Measurements from ENCODE around the gene ANGPT4.
"Not testable (repeated sequence)": the region's sequence is repeated elsewhere in the genome, so short reads cannot be mapped to it uniquely, and the experiment has no call there.

The ANGPT4 gene

GRCh38 chr20:871436-871835 is 44.7 kb downstream of the ANGPT4 start:
- no peak for DNase-seq

GRCh38 chr20:870758-871157 is 45.4 kb downstream of the ANGPT4 start:
- no peak for DNase-seq

GRCh38 chr20:869606-870005 is 46.5 kb downstream of the ANGPT4 start:
- DNase-seq: no peak

GRCh38 chr20:868279-868678 is 47.9 kb downstream of the ANGPT4 start:
- DNase-seq: no peak

GRCh38 chr20:865440-865839 is 50.7 kb downstream of the ANGPT4 start:
- no peak for DNase-seq

- DNase-seq: no peak
Observed at GRCh38 chr20:860891-861290, 55.2 kb downstream of the ANGPT4 start.

GRCh38 chr20:859751-860231 is 56.3 kb downstream of the ANGPT4 start:
- DNase-seq: peak; percentile 62

GRCh38 chr20:858011-858410 is 58.1 kb downstream of the ANGPT4 start:
- DNase-seq: no peak

GRCh38 chr20:856361-856775 is 59.8 kb downstream of the ANGPT4 start:
- peak; percentile 61 for DNase-seq

- DNase-seq: no peak
Observed at GRCh38 chr20:855466-856360, 60.4 kb downstream of the ANGPT4 start.

GRCh38 chr20:854601-855000 is 61.5 kb downstream of the ANGPT4 start:
- DNase-seq: no peak

- no peak for DNase-seq
Observed at GRCh38 chr20:853406-853996, 62.6 kb downstream of the ANGPT4 start.

- not testable (repeated sequence) for DNase-seq
Observed at GRCh38 chr20:848731-849130, 67.4 kb downstream of the ANGPT4 start.

- no peak for DNase-seq
Observed at GRCh38 chr20:848193-848592, 67.9 kb downstream of the ANGPT4 start.

- no peak for DNase-seq
Observed at GRCh38 chr20:846894-847278, 69.2 kb downstream of the ANGPT4 start.

GRCh38 chr20:845941-846893 is 69.9 kb downstream of the ANGPT4 start:
- DNase-seq: no peak

GRCh38 chr20:845226-845868 is 70.8 kb downstream of the ANGPT4 start:
- DNase-seq: no peak

- peak; percentile 92 for DNase-seq
Observed at GRCh38 chr20:844473-845225, 71.5 kb downstream of the ANGPT4 start.

- no peak for DNase-seq
Observed at GRCh38 chr20:843912-844311, 72.2 kb downstream of the ANGPT4 start.

GRCh38 chr20:842547-842940 is 73.6 kb downstream of the ANGPT4 start:
- DNase-seq: no peak
